ENCODE data around the gene TRIM72.

GRCh38 chr16:31206776-31207175 lies 7.1 kb upstream of the TRIM72 start:
- TF ChIP-seq, protein P1, sequence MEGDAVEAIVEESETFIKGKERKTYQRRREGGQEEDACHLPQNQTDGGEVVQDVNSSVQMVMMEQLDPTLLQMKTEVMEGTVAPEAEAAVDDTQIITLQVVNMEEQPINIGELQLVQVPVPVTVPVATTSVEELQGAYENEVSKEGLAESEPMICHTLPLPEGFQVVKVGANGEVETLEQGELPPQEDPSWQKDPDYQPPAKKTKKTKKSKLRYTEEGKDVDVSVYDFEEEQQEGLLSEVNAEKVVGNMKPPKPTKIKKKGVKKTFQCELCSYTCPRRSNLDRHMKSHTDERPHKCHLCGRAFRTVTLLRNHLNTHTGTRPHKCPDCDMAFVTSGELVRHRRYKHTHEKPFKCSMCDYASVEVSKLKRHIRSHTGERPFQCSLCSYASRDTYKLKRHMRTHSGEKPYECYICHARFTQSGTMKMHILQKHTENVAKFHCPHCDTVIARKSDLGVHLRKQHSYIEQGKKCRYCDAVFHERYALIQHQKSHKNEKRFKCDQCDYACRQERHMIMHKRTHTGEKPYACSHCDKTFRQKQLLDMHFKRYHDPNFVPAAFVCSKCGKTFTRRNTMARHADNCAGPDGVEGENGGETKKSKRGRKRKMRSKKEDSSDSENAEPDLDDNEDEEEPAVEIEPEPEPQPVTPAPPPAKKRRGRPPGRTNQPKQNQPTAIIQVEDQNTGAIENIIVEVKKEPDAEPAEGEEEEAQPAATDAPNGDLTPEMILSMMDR (IDR thresholded peaks at IDR 0.05) = no peak
- TF ChIP-seq POLR2A (IDR thresholded peaks at IDR 0.05) = no peak
